Measurements from ENCODE around the gene GGNBP2.

Gene GGNBP2

DNA sequence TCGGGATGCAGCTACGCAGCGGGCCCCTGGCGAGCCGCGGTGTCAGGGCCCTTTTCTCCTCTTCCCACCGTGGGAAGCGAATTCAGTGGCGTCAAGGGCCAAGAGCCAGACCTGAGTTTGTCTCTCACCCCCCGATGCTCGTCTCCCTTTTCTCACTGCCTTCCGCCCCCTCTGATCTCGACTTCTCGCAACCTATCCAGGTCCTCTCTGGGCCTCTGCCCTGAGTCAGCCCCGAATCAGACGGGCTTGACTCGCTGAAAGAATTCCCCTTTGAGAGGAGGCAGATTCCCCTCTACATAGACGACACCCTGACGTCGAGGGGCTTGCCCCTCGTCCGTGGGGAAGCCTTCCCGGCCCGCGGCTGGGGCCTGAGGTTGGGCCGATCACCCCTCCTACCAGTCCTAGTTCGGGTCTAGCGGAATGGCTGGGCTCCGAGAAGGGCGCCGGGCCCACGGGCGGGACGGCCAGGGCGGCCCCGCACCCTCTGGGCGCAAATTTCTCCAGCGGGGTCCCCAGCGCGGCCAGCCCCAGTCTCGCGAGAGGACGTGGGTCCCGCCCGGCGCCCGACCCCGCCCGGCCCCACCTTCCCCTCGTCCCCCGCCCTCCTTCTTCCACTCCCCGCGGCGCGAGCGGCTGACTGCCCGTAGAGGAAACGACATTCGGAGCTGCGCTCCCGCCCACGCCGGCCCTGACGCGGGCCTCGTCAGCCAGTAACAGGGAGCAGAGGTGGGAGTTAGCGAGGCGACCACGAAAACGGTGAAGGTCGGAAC, at the start of gene GGNBP2:
TSS of gene GGNBP2 (plus strand) at position 613 of the 770 bp plus-strand sequence. CDS start 806 bp downstream, outside the sequence.
- in situ Hi-C loops (cut with MboI; ENCODE audit: low pct_unique_long_range_greater_than_20kb, low sequenced_read_pairs, unreplicated experiment) = no loop called here
- TF ChIP-seq, protein P1, sequence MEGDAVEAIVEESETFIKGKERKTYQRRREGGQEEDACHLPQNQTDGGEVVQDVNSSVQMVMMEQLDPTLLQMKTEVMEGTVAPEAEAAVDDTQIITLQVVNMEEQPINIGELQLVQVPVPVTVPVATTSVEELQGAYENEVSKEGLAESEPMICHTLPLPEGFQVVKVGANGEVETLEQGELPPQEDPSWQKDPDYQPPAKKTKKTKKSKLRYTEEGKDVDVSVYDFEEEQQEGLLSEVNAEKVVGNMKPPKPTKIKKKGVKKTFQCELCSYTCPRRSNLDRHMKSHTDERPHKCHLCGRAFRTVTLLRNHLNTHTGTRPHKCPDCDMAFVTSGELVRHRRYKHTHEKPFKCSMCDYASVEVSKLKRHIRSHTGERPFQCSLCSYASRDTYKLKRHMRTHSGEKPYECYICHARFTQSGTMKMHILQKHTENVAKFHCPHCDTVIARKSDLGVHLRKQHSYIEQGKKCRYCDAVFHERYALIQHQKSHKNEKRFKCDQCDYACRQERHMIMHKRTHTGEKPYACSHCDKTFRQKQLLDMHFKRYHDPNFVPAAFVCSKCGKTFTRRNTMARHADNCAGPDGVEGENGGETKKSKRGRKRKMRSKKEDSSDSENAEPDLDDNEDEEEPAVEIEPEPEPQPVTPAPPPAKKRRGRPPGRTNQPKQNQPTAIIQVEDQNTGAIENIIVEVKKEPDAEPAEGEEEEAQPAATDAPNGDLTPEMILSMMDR (IDR thresholded peaks at IDR 0.05; ENCODE audit: extremely low read depth, insufficient read depth, missing control alignments) = no peak
- peak; percentile 95 for DNase-seq (ENCODE audit: low spot score)

DNA sequence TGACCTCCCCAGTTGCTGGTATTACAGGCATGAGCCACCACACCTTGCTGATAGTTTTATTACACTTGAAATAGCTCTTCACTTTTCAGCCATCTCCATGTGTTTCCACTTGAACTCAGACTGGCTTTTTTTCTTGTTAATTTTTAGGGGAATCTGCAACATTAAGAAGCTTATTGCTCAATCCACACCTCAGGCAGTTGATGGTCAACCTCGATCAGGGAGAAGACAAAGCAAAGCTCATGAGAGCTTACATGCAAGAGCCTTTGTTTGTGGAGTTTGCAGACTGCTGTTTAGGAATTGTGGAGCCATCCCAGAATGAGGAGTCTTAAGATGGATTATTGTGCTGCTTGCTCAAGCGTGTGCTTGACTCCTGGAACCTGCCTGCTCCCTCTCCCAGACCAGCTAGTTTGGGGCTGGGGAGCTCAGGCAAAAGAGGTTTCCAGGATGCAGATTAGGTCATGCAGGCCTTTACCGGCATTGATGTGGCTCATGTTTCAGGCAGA, 49.6 kb upstream of the GGNBP2 start:
- in situ Hi-C loops (cut with MboI; ENCODE audit: low pct_unique_long_range_greater_than_20kb, low sequenced_read_pairs, unreplicated experiment) = no loop called here
- no peak for DNase-seq (ENCODE audit: low spot score)
- TF ChIP-seq, protein P1 (IDR thresholded peaks at IDR 0.05; ENCODE audit: extremely low read depth, insufficient read depth, missing control alignments) = no peak

DNA sequence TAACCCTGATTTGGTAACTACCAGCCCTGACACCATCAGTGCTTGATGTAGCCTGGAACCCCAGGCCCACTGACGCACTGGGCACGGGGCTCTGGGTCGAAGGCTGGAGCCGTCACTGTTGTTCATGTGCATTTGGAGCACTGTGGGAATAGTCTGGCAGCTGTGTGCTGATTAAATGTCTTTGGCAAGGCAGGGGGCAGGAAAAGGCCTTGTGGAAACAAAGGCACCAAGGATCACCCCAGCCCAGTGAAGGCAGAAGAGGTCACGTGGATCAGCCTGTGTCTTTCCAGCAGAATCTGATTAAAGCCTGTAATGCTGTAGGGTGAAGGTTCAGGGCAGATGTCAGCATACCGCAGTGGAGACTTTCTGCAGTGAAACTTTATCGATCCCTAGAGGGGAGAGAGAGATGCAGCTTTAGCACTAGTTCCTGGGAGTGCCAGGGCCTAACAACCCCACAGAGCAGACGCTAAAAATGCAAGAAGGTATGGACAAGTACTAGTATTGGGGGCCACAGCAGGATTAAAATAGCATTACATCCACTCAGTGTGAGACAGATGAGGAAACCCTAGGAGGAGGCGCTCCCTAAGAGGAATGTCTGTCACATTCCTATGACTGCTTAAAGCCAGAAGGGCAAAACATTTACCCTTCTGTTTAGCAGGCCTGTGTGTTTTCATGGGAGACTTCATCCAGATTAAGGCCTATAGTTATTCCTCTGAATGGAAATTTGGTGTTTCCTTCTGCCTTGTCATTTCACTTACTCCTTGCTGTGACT, 48.5 kb upstream of the GGNBP2 start:
- DNase-seq (ENCODE audit: low spot score) = no peak
- in situ Hi-C loops (cut with MboI; ENCODE audit: low pct_unique_long_range_greater_than_20kb, low sequenced_read_pairs, unreplicated experiment) = no loop called here
- TF ChIP-seq, protein P1 (IDR thresholded peaks at IDR 0.05; ENCODE audit: extremely low read depth, insufficient read depth, missing control alignments) = no peak

DNA sequence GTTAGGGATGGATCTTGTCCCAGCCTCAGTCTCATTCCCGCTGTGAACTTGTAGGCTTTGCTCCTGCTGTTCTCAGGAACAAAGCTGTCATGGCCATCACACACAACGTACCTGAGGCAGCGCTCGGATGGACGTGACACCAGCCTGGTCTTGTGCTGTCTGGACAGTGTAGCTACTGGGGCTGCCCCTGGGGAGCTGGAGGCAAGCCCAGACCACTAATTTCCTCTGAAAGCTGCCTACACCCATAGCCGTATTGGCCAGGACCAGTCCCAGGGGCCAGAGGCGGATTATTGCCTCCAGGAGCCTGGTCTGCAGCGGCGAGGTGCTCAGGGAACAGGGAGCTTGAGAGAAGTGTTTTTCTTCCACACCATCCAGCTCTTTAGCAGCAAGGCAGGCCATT, 46.6 kb upstream of the GGNBP2 start:
- DNase-seq (ENCODE audit: low spot score) = no peak
- TF ChIP-seq, protein P1 (IDR thresholded peaks at IDR 0.05; ENCODE audit: extremely low read depth, insufficient read depth, missing control alignments) = no peak
- in situ Hi-C loops (cut with MboI; ENCODE audit: low pct_unique_long_range_greater_than_20kb, low sequenced_read_pairs, unreplicated experiment) = no loop called here

- DNase-seq (ENCODE audit: low spot score) = no peak
- TF ChIP-seq, protein P1 (IDR thresholded peaks at IDR 0.05; ENCODE audit: extremely low read depth, insufficient read depth, missing control alignments) = no peak
- in situ Hi-C loops (cut with MboI; ENCODE audit: low pct_unique_long_range_greater_than_20kb, low sequenced_read_pairs, unreplicated experiment) = no loop called here
These were observed 46.0 kb upstream of the GGNBP2 start for GRCh38 chr17:36498560-36499300.

- in situ Hi-C loops (cut with MboI; ENCODE audit: low pct_unique_long_range_greater_than_20kb, low sequenced_read_pairs, unreplicated experiment) = no loop called here
- DNase-seq (ENCODE audit: low spot score) = no peak
- TF ChIP-seq, protein P1 (IDR thresholded peaks at IDR 0.05; ENCODE audit: extremely low read depth, insufficient read depth, missing control alignments) = no peak
These were observed 43.9 kb upstream of the GGNBP2 start for GRCh38 chr17:36500745-36501225.
